DMS 273 (cell line): ENCODE measurements around the gene ATG12.
"Not testable (repeated sequence)": the region's sequence is repeated elsewhere in the genome, so short reads cannot be mapped to it uniquely, and the experiment has no call there.

Experiments
- DNase-seq: peaks from one replicate; lab custom pipeline; 2025; ENCODE audit not compliant: unreplicated experiment; lab: John Stamatoyannopoulos, UW

ATG12 gene

GRCh38 chr5:115841382-115842088 is at the start of gene ATG12, which contains the start of gene AP3S1:
Gene ATG12 (minus strand): TSS chr5:115841565. CDS start chr5:115841552, 13 bp downstream.
Gene AP3S1 (plus strand): TSS chr5:115841935. CDS start chr5:115842038, 103 bp downstream.
- peak; percentile 98 for DNase-seq

- DNase-seq: peak; percentile 23
Observed at GRCh38 chr5:115888027-115888426, 46.7 kb upstream of the ATG12 start.

- DNase-seq: not testable (repeated sequence)
Observed at GRCh38 chr5:115885208-115885607, 43.8 kb upstream of the ATG12 start.

GRCh38 chr5:115884704-115885103 is 43.3 kb upstream of the ATG12 start:
- DNase-seq: no peak

GRCh38 chr5:115882434-115882833 is 41.1 kb upstream of the ATG12 start:
- DNase-seq: not testable (repeated sequence)

GRCh38 chr5:115877342-115877741 is 36.0 kb upstream of the ATG12 start:
- DNase-seq: not testable (repeated sequence)

- peak; percentile 9 for DNase-seq
Observed at GRCh38 chr5:115875447-115875846, 34.1 kb upstream of the ATG12 start.

- no peak for DNase-seq
Observed at GRCh38 chr5:115873392-115873791, 32.0 kb upstream of the ATG12 start.

GRCh38 chr5:115872447-115872846 is 31.1 kb upstream of the ATG12 start:
- no peak for DNase-seq

GRCh38 chr5:115869256-115869795 is 28.0 kb upstream of the ATG12 start:
- no peak for DNase-seq

- DNase-seq: no peak
Observed at GRCh38 chr5:115859378-115859777, 18.0 kb upstream of the ATG12 start.

GRCh38 chr5:115858396-115858795 is 17.0 kb upstream of the ATG12 start:
- no peak for DNase-seq

- DNase-seq: no peak
Observed at GRCh38 chr5:115857626-115858349, 16.4 kb upstream of the ATG12 start.

GRCh38 chr5:115857057-115857479 is 15.7 kb upstream of the ATG12 start:
- DNase-seq: no peak

GRCh38 chr5:115855959-115856358 is 14.6 kb upstream of the ATG12 start:
- DNase-seq: no peak

- DNase-seq: no peak
Observed at GRCh38 chr5:115854139-115854538, 12.8 kb upstream of the ATG12 start.

- no peak for DNase-seq
Observed at GRCh38 chr5:115850744-115851416, 9.5 kb upstream of the ATG12 start.

- DNase-seq: no peak
Observed at GRCh38 chr5:115849258-115849798, 8.0 kb upstream of the ATG12 start.

GRCh38 chr5:115847290-115847689 is 5.9 kb upstream of the ATG12 start:
- DNase-seq: no peak

- no peak for DNase-seq
Observed at GRCh38 chr5:115844321-115844817, 3.0 kb upstream of the ATG12 start.
